Neural cell (in vitro differentiated cells): ENCODE data around the gene DPP10. TPM values are rescaled to one million over a fixed set of nuclear protein-coding genes. Genes with fewer than 3 reads are reported as not detected.

Experiments used
- H2AFZ ChIP-seq: fragments of 200-600, 300-800 bp; sonication (generic), shearing (Covaris generic); 2 replicates; pipeline ENCODE4 v1.6.0; 2014; ENCODE audit warnings: low read depth, mild to moderate bottlenecking, antibody characterized with exemption, low read length, moderate library complexity
- H3F3A ChIP-seq: fragments of 200-600 bp; shearing (Covaris generic); 2 replicates; pipeline ENCODE4 v1.6.1; 2016; ENCODE audit warnings: mild to moderate bottlenecking, moderate library complexity, mixed read lengths, antibody characterized with exemption, low read length; ENCODE audit not compliant: insufficient read depth, poor library complexity, severe bottlenecking
- H3K27ac ChIP-seq: fragments of 200-600, 300-800 bp; sonication (generic), shearing (Covaris generic); 2 replicates; pipeline ENCODE4 v1.5.1; 2014; ENCODE audit warnings: mild to moderate bottlenecking, low read length, moderate library complexity
- H3K27me3 ChIP-seq: fragments of 300-800, 200-600 bp; sonication (generic), shearing (Covaris generic); 2 replicates; pipeline ENCODE4 v1.6.0; 2014; ENCODE audit warnings: mild to moderate bottlenecking, low read depth, low read length, moderate library complexity; ENCODE audit not compliant: insufficient read depth
- H3K36me3 ChIP-seq: fragments of 300-800, 200-600 bp; sonication (generic), shearing (Covaris generic); 2 replicates; pipeline ENCODE4 v1.5.1; 2014; ENCODE audit warnings: mild to moderate bottlenecking, antibody characterized with exemption, low read length, moderate library complexity; ENCODE audit not compliant: insufficient read depth
- H3K4me2 ChIP-seq: fragments of 300-800, 200-600 bp; sonication (generic), shearing (Covaris generic); 2 replicates; pipeline ENCODE4 v1.6.0; 2014; ENCODE audit warnings: mild to moderate bottlenecking, low read length
- H3K4me3 ChIP-seq: fragments of 300-800, 200-600 bp; sonication (generic), shearing (Covaris generic); 2 replicates; pipeline ENCODE4 v1.5.1; 2014; ENCODE audit warnings: mild to moderate bottlenecking, low read length, moderate library complexity
- H3K79me2 ChIP-seq: fragments of 200-600 bp; shearing (Covaris generic); replicated peaks from 2 replicates; pipeline ENCODE4 v1.6.0; 2014; ENCODE audit warnings: mild to moderate bottlenecking, low read length, moderate library complexity; ENCODE audit not compliant: insufficient read depth
- H3K9ac ChIP-seq: fragments of 300-800, 200-600 bp; sonication (generic), shearing (Covaris generic); 2 replicates; pipeline ENCODE4 v1.6.1; 2016; ENCODE audit warnings: mild to moderate bottlenecking, low read length, mixed read lengths
- H3K9me2 ChIP-seq: fragments of 200-600 bp; shearing (Covaris generic); 2 replicates; pipeline ENCODE4 v1.6.1; 2016; ENCODE audit warnings: mild to moderate bottlenecking, low read length, mixed read lengths; ENCODE audit not compliant: insufficient read depth
- H3K9me3 ChIP-seq: fragments of 200-600, 300-800 bp; sonication (generic), shearing (Covaris generic); 2 replicates; pipeline ENCODE4 v1.6.1; 2016; ENCODE audit warnings: mild to moderate bottlenecking, mixed run types, low read length, moderate library complexity, mixed read lengths
- H4K20me1 ChIP-seq: fragments of 200-600 bp; shearing (Covaris generic); 2 replicates; pipeline ENCODE4 v1.6.1; 2016; ENCODE audit warnings: mild to moderate bottlenecking, mixed run types; ENCODE audit not compliant: insufficient read depth
- EP300 ChIP-seq: fragments of 450-650 bp; conservative IDR thresholded peaks from 2 replicates; pipeline ENCODE4 v1.6.1; 2014; ENCODE audit warnings: antibody characterized with exemption, mild to moderate bottlenecking, moderate library complexity; ENCODE audit not compliant: poor library complexity, severe bottlenecking
- EZH2 ChIP-seq: fragments of 200-600, 300-800 bp; shearing (Covaris generic), sonication (generic); IDR thresholded peaks from 2 replicates; pipeline ENCODE4 v1.6.1; 2014; ENCODE audit warnings: antibody characterized with exemption, low read length, borderline replicate concordance, mild to moderate bottlenecking; ENCODE audit not compliant: insufficient read depth, poor library complexity, severe bottlenecking
- MXI1 ChIP-seq: fragments of 450-650 bp; conservative IDR thresholded peaks from 2 replicates; pipeline ENCODE4 v1.6.1; 2014; ENCODE audit warnings: antibody characterized with exemption, mild to moderate bottlenecking; ENCODE audit not compliant: poor library complexity, severe bottlenecking
- POLR2AphosphoS5 ChIP-seq: IDR thresholded peaks from 2 replicates; pipeline ENCODE4 v1.6.1; 2012
- RAD21 ChIP-seq: fragments of 450-650 bp; conservative IDR thresholded peaks from 2 replicates; pipeline ENCODE4 v1.6.1; 2014; ENCODE audit warnings: antibody characterized with exemption, mild to moderate bottlenecking, moderate library complexity
- SMC3 ChIP-seq: fragments of 450-650 bp; conservative IDR thresholded peaks from 2 replicates; pipeline ENCODE4 v1.6.1; 2014; ENCODE audit warnings: antibody characterized with exemption, mild to moderate bottlenecking, moderate library complexity; ENCODE audit not compliant: poor library complexity
- TAF1 ChIP-seq: IDR thresholded peaks from 2 replicates; pipeline ENCODE4 v1.6.1; 2012; ENCODE audit warnings: low read depth
- polyA plus RNA-seq: library from polyadenylated mRNA; depleted of rRNA; stranded (reverse); fragments of >200 nt; gene quantifications from 2 replicates; pipeline ENCODE4 v1.2.3, GENCODE V29; 2014
- TF ChIP-seq, protein P1 (sequence below): fragments of 450-650 bp; IDR thresholded peaks from 2 replicates; pipeline ENCODE4 v1.5.1; 2014; ENCODE audit warnings: antibody characterized with exemption, mild to moderate bottlenecking, moderate library complexity; ENCODE audit not compliant: poor library complexity, severe bottlenecking
- TF ChIP-seq, protein P2 (sequence below): IDR thresholded peaks from 2 replicates; pipeline ENCODE4 v1.6.1; 2012; ENCODE audit warnings: borderline replicate concordance

DPP10 gene
- polyA plus RNA-seq, 1 donor from 2014 or later, result 13.9 TPM

DNA sequence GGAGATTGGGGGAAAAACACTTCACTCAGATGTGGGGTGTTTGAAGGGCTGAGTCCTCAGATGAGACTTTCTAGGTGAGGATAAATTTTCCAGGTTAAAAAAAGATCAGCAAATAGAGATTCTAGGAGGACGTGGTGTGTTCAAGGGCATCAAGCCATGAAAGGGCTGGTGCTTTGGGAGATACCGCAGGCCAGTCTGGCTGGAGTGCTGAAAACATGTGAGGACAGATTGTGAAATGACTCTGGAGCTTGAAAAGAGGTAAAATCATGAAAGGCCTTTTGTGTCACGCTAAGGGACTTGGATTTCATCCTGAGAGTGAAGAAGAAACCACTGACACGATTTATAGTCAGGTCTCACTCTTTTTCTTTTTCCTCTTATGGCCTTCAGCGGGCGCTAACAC, 320.5 kb downstream of the DPP10 start:
- no peak for TF ChIP-seq EP300
- TF ChIP-seq SMC3, result no peak
- TF ChIP-seq, protein P1, sequence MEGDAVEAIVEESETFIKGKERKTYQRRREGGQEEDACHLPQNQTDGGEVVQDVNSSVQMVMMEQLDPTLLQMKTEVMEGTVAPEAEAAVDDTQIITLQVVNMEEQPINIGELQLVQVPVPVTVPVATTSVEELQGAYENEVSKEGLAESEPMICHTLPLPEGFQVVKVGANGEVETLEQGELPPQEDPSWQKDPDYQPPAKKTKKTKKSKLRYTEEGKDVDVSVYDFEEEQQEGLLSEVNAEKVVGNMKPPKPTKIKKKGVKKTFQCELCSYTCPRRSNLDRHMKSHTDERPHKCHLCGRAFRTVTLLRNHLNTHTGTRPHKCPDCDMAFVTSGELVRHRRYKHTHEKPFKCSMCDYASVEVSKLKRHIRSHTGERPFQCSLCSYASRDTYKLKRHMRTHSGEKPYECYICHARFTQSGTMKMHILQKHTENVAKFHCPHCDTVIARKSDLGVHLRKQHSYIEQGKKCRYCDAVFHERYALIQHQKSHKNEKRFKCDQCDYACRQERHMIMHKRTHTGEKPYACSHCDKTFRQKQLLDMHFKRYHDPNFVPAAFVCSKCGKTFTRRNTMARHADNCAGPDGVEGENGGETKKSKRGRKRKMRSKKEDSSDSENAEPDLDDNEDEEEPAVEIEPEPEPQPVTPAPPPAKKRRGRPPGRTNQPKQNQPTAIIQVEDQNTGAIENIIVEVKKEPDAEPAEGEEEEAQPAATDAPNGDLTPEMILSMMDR, result no peak
- H3K9me3 ChIP-seq, result no peaks in the 10 kb centered on the region
- no peaks in the 10 kb centered on the region for H3F3A ChIP-seq
- no peak overlapping the region for H2AFZ ChIP-seq
- H4K20me1 ChIP-seq, result no peaks in the 10 kb centered on the region
- no peaks in the 10 kb centered on the region for H3K27me3 ChIP-seq
- no peaks in the 10 kb centered on the region for H3K79me2 ChIP-seq
- no peak overlapping the region for H3K4me3 ChIP-seq
- no peak overlapping the region for H3K27ac ChIP-seq
- no peak overlapping the region for H3K9ac ChIP-seq
- no peaks in the 10 kb centered on the region for H3K9me2 ChIP-seq
- H3K36me3 ChIP-seq, result no peaks in the 10 kb centered on the region
- no peak overlapping the region for H3K4me2 ChIP-seq

DNA sequence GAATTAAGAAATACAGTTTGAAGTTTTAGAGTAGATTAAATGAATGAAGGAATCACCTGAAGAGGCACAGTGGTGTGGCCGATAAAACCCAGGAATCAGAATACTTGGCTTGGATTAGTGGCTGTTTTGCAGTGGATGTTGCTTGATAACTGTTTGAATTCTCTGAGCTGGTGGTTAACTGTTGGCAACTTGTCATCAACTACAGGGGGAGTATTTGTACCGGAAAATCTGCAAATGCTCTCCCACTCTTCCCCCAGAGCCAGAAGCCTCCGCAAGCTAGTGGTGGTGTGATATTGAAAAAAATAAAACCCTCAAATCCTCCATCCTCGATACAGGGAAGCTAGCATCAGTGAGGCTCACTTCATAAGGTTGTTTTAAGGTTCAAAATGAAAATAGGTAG, 326.7 kb downstream of the DPP10 start:
- no peaks in the 10 kb centered on the region for H3K9me3 ChIP-seq
- no peaks in the 10 kb centered on the region for H3K9me2 ChIP-seq
- H3K4me2 ChIP-seq, result no peak overlapping the region
- H3K4me3 ChIP-seq, result no peak overlapping the region
- H4K20me1 ChIP-seq, result no peaks in the 10 kb centered on the region
- H3F3A ChIP-seq, result no peaks in the 10 kb centered on the region
- H2AFZ ChIP-seq, result no peak overlapping the region
- H3K36me3 ChIP-seq, result no peaks in the 10 kb centered on the region
- H3K27me3 ChIP-seq, result no peaks in the 10 kb centered on the region
- no peak overlapping the region for H3K9ac ChIP-seq
- no peak overlapping the region for H3K27ac ChIP-seq
- TF ChIP-seq POLR2AphosphoS5 (no peak), MXI1 (no peak), EP300 (no peak), TAF1 (no peak), RAD21 (no peak), SMC3 (no peak), EZH2 (no peak)
- TF ChIP-seq, protein P1, result no peak
- TF ChIP-seq, protein P2, sequence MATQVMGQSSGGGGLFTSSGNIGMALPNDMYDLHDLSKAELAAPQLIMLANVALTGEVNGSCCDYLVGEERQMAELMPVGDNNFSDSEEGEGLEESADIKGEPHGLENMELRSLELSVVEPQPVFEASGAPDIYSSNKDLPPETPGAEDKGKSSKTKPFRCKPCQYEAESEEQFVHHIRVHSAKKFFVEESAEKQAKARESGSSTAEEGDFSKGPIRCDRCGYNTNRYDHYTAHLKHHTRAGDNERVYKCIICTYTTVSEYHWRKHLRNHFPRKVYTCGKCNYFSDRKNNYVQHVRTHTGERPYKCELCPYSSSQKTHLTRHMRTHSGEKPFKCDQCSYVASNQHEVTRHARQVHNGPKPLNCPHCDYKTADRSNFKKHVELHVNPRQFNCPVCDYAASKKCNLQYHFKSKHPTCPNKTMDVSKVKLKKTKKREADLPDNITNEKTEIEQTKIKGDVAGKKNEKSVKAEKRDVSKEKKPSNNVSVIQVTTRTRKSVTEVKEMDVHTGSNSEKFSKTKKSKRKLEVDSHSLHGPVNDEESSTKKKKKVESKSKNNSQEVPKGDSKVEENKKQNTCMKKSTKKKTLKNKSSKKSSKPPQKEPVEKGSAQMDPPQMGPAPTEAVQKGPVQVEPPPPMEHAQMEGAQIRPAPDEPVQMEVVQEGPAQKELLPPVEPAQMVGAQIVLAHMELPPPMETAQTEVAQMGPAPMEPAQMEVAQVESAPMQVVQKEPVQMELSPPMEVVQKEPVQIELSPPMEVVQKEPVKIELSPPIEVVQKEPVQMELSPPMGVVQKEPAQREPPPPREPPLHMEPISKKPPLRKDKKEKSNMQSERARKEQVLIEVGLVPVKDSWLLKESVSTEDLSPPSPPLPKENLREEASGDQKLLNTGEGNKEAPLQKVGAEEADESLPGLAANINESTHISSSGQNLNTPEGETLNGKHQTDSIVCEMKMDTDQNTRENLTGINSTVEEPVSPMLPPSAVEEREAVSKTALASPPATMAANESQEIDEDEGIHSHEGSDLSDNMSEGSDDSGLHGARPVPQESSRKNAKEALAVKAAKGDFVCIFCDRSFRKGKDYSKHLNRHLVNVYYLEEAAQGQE, result no peak
- no peaks in the 10 kb centered on the region for H3K79me2 ChIP-seq
